Activated naive CD4-positive, alpha-beta T cell treated with anti-CD3 and anti-CD28 coated beads for 36 hours (primary cell): ENCODE measurements around the gene USP36. TPM values are rescaled to one million over a fixed set of nuclear protein-coding genes. Genes with fewer than 3 reads are reported as not detected.

ENCODE experiments used
- CTCF ChIA-PET: fragments of 350-600 bp; sonication (Branson Sonifier 250); formaldehyde crosslinking; loops from one replicate; lab custom pipeline; 2021; ENCODE audit warnings: antibody characterized with exemption; lab: Charles Lee
- DNase-seq: peaks from one replicate; pipeline ENCODE4 v3.0.0-alpha.2; 2020
- H3K27ac Mint-ChIP-seq: one replicate; pipeline ENCODE4 v1.8.0; 2021; ENCODE audit warnings: mild to moderate bottlenecking, mixed read lengths
- H3K27me3 Mint-ChIP-seq: one replicate; pipeline ENCODE4 v1.8.0; 2021; ENCODE audit warnings: low read depth, mixed read lengths
- H3K36me3 Mint-ChIP-seq: one replicate; pipeline ENCODE4 v1.8.0; 2021; ENCODE audit warnings: low read depth, mixed read lengths
- H3K4me1 Mint-ChIP-seq: one replicate; pipeline ENCODE4 v1.8.0; 2021; ENCODE audit warnings: low read depth, mixed read lengths
- H3K4me3 Mint-ChIP-seq: one replicate; pipeline ENCODE4 v1.8.0; 2021; ENCODE audit warnings: mild to moderate bottlenecking, moderate library complexity, mixed read lengths
- H3K9me3 Mint-ChIP-seq: one replicate; pipeline ENCODE4 v1.8.0; 2021; ENCODE audit warnings: mixed read lengths
- intact Hi-C: fragments of 100-400 bp; cut with micrococcal nuclease; formaldehyde crosslinking; loops from one replicate; pipeline ENCODE4 v1.15.1; 2023
- total RNA-seq, 2 experiments: library from RNA; stranded (reverse); gene quantifications; one replicate each; pipeline ENCODE4 v1.2.3, GENCODE V29; 2021

The USP36 gene
- total RNA-seq, 2 experiments from 2014 or later, result 65.3 to 68.7 TPM

DNA sequence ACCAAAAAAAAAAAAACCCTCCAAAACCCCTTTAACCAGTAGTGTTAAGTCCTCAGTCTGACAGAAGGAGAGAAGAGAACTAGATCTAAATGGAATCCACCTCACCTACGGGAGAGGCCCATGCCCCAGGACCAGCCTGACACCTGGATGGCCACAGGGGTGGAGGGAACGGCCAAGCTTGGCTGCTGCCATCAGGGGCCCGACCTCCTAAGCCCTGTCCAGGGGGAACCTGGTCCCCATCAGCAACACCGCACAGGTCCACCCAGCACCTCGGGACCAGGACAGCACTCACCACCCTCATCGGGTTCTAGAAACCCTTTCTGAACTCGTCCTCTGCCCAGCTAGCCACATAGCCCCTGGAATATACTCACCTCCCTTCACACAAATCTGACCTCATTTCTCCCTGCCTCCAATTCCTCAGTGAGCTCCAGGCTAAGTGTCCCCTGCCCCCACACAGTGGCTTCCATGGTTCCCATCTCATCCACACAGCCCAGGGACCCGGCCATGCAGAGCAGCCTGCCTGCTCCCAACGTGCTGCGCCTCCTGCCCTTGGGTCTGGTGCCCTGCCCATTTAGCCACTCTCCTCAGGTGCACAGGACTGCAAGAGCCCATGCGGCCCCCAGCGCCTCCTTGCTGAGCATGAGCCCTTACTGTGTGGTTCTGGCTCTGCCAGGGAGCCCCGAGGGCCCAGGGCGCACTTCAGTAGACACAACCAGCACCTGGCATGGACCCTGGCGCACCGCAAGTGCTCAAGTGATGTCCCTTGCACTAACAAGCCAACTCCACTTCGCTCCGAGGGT lies 40.3 kb downstream of the USP36 start:
- intact Hi-C loops, result no loop called here
- no peak for DNase-seq
- Mint-ChIP-seq H3K4me1 (peaks cover 41% of the 10 kb centered on the region), H3K27ac (peak overlapping the region; percentile 32), H3K9me3 (no peaks in the 10 kb centered on the region), H3K36me3 (peaks cover 65% of the 10 kb centered on the region), H3K27me3 (no peaks in the 10 kb centered on the region), H3K4me3 (no peak overlapping the region)
- CTCF ChIA-PET, result interaction anchor here (1.0 to 1.4 kb wide), 2 partner anchors 11 to 15 kb away, joined by 3 to 5 read pairs; no protein-coding TSS in a partner anchor

DNA sequence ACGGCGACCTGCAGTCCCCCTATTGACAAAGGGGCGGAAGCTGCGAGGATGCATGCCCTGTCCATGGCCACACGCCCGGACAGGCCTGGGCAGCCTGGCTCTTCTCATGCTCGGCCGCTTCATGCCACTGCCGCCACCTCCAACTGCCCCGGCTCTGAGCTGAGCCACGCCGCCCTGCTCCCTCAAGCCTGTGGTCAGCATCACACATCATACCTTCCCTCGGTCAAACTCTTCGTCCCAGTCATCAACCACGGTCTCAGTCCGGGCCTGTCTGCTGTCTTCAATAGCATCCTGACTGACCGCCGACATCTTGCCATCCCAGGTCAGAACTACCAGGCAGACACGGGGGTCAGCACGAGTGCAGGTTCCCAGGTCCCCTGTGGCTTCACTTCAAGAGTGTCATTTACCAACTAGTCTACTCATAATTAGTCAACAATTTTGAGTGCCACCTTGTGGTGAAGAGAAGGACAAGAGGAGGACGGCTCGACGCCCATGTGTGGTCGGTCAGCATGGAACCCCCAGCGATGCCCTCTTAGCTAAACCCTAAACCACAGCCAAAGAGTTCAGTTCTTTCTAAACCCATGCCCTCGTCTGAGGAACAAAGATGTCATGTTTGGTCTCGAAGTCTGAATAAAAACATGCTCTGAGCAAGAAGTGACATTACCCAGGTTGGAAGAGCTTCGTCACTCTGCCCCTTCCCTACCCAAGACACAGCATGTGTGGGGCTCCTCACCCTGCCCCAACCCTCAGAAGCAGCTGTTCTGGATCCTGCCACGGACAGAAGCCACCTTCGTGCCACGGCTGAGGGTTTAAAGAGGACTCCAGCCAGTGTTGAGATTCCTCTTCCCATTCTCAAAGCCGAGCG lies 41.7 kb downstream of the USP36 start:
- Mint-ChIP-seq H3K4me1 (peaks cover 33% of the 10 kb centered on the region), H3K4me3 (no peak overlapping the region)
- peak; percentile 38 for DNase-seq

DNA sequence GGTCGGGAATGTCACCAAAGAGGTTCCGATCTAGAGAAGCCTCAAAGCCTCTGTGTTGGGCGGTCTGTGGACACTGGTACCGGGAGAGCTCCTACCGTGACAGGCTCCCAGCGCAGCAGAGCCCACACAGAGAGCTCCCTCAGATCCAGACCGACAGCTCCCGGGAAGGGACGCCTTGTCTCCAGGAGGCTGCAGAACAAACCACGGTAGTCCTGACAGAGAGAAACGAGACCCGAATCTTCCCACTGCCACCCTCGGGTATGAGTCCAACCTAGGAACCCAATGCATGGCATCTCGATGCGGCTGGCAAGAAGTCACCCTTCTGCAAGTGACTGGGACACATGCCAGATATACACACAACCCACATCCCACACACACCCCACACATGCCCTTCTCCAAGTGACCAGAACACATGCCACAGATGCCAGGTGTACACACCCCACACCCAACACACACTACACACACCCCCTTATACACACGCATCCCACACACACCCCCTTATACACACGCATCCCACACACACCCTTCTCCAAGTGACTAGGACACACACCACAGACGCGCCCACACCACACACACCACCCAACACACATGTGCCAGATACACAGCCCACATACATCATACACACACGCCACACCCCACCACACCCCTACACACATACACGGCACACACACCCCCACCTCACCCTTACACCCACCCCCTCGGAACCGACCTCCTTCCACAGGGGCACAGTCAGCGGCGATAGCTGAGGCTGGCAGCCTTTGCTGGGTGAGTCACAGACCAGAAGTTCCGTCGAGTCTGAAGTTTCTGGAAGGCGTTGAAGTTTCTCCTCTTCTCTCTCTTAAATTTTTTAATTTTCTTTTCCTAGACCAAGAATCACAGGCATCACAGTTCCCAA lies 42.7 kb downstream of the USP36 start:
- Mint-ChIP-seq H3K4me1 (peaks cover 28% of the 10 kb centered on the region), H3K27me3 (no peaks in the 10 kb centered on the region), H3K27ac (no peak overlapping the region), H3K4me3 (no peak overlapping the region), H3K9me3 (no peaks in the 10 kb centered on the region), H3K36me3 (peaks cover 68% of the 10 kb centered on the region)
- CTCF ChIA-PET, result interaction anchor here (0.6 to 1.2 kb wide), 4 partner anchors 10 to 76 kb away, joined by 3 read pairs; no protein-coding TSS in a partner anchor
- no peak for DNase-seq
- intact Hi-C loops, result loop anchor here (5.0 kb wide), 1 partner anchor 301 kb away; no protein-coding TSS in a partner anchor

More for the DNA sequence above, 41.7 kb downstream of the USP36 start:
- H3K36me3 Mint-ChIP-seq, result peaks cover 70% of the 10 kb centered on the region
- CTCF ChIA-PET, result interaction anchor here (0.6 to 1.4 kb wide), 9 partner anchors 11 to 132 kb away, joined by 3 to 5 read pairs (median 3); no protein-coding TSS in a partner anchor
- H3K9me3 Mint-ChIP-seq, result no peaks in the 10 kb centered on the region
- peak overlapping the region; percentile 80 for H3K27ac Mint-ChIP-seq
- intact Hi-C loops, result loop anchor here (1.0 to 5.0 kb wide), 2 partner anchors 91 to 302 kb away; no protein-coding TSS in a partner anchor
- H3K27me3 Mint-ChIP-seq, result no peaks in the 10 kb centered on the region

DNA sequence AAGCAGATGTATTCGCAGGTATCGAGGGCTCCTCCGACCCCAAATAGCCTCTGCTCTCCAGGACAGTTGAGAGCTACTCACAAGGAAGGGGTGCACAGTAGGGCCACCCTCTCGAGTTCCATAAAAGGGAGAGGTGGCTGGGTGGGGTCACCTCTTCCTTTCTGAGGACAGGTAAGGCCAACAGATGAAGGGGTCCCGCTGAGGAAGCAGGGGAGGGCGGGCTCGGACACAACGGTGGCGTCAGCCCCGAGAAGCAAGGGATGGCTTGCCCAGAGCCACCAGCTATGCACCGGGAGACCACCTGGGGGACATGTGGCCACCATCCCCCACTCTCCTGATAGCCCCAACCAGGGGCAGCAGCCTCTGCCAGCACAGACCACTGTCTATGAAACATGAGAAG lies 43.4 kb downstream of the USP36 start:
- CTCF ChIA-PET, result no interaction called here
- peaks cover 62% of the 10 kb centered on the region for H3K36me3 Mint-ChIP-seq
- DNase-seq, result no peak
- no peak overlapping the region for H3K27ac Mint-ChIP-seq
- peaks cover 32% of the 10 kb centered on the region for H3K4me1 Mint-ChIP-seq
- H3K27me3 Mint-ChIP-seq, result no peaks in the 10 kb centered on the region
- intact Hi-C loops, result loop anchor here (5.0 kb wide), 1 partner anchor 300 kb away; no protein-coding TSS in a partner anchor
- H3K4me3 Mint-ChIP-seq, result no peak overlapping the region
- no peaks in the 10 kb centered on the region for H3K9me3 Mint-ChIP-seq

DNA sequence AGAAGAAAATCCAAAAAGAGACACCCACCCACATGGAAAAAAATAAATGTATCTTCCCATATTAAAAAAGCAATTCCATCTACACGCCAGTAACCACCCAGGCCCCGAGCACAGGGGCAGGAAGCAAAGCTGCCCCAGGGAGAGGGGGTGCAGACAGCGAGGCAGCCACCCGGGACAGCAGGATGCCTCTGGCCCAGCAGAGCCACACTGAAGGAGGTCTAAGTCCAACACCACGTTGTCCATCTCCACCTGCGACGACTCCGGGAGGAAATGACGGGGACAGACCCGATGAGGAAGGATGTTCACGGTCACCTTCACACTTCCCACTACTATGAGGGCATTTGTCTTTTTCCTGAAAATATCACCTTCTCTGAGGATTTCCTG lies 44.1 kb downstream of the USP36 start:
- Mint-ChIP-seq H3K27me3 (no peaks in the 10 kb centered on the region), H3K4me3 (no peak overlapping the region), H3K4me1 (peaks cover 39% of the 10 kb centered on the region), H3K36me3 (peaks cover 66% of the 10 kb centered on the region), H3K9me3 (no peaks in the 10 kb centered on the region), H3K27ac (no peak overlapping the region)
- CTCF ChIA-PET, result interaction anchor here (0.6 kb wide), 1 partner anchor 79 kb away, joined by 3 read pairs; no protein-coding TSS in a partner anchor
- DNase-seq, result no peak
- intact Hi-C loops, result loop anchor here (5.0 kb wide), 1 partner anchor 299 kb away; no protein-coding TSS in a partner anchor

DNA sequence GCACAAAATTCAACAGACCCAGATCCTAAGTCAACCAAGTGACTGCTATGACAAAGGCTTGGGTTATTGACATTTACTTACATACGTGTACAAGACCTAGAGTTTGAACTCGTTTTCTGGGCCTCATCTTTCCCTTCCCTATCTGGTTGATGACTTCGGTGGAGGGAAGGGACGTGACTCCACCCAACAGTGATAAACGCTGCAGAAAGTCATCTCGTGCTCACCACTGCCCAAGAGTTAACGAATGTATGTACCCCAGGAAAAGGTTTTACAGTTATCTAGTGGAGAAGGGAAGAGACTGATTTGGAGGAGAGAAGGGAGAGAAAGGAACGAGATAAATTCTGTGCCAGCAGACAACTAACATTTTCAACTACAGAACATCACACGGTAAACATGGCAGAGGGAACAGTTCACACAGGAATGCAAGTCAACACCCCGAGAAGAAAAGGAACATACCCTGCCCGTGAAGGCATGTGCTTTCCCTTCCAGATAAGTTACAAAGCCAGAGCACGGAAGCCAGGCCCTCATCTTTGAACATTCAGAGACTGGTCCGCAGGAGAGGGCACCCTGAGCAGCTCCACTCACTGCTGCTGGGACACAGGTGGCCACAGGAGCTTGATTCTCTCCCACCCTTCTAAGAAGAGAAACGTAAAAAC lies 44.6 kb downstream of the USP36 start:
- H3K27ac Mint-ChIP-seq, result no peak overlapping the region
- peaks cover 62% of the 10 kb centered on the region for H3K36me3 Mint-ChIP-seq
- intact Hi-C loops, result loop anchor here (5.0 kb wide), 1 partner anchor 299 kb away; no protein-coding TSS in a partner anchor

DNA sequence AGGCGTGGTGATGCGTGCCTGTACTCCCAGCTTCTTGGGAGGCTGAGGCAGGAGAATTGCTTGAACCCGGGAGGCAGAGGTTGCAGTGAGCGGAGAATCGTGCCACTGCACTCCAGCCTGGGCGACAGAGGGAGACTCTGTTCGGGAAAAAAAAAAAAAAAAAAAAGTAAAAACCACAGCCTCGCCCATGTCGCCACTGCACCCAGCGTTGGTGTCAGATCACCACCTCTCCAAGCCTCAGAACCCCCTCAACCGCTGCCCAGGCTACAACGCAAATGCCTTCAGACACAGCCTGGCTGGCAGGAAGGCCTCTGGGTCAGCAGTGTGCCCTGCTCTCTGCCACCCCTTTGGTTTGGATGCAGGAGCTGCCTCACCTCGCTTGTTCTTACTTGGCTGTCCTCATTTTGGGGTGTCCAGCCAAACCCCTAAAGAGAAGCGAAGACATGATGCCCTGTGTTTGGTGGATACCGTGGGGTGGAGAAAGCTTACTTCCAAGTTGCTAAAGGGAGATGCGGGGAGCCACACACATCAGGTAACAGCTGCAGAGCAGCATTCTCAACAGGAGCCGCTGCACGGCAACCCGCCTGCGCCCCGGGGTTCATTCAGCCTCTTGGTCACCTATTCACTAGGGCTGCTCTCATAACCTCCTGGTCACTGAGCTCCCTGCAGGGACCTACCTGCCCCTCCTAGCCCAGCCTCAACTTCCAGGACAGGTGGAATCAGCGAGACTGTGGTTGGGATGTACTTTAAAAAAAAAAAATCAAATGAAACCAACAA lies 45.6 kb downstream of the USP36 start:
- Mint-ChIP-seq H3K9me3 (no peaks in the 10 kb centered on the region), H3K36me3 (peaks cover 60% of the 10 kb centered on the region), H3K27me3 (no peaks in the 10 kb centered on the region), H3K4me1 (peaks cover 42% of the 10 kb centered on the region), H3K27ac (no peak overlapping the region), H3K4me3 (no peak overlapping the region)
- no peak for DNase-seq
- intact Hi-C loops, result loop anchor here (5.0 kb wide), 1 partner anchor 298 kb away; no protein-coding TSS in a partner anchor
- CTCF ChIA-PET, result no interaction called here

More for the DNA sequence above, 44.6 kb downstream of the USP36 start:
- H3K9me3 Mint-ChIP-seq, result no peaks in the 10 kb centered on the region
- CTCF ChIA-PET, result interaction anchor here (0.6 kb wide), 1 partner anchor 80 kb away, joined by 3 read pairs; no protein-coding TSS in a partner anchor
- H3K4me3 Mint-ChIP-seq, result no peak overlapping the region
- peaks cover 41% of the 10 kb centered on the region for H3K4me1 Mint-ChIP-seq
- H3K27me3 Mint-ChIP-seq, result no peaks in the 10 kb centered on the region
- no peak for DNase-seq

DNA sequence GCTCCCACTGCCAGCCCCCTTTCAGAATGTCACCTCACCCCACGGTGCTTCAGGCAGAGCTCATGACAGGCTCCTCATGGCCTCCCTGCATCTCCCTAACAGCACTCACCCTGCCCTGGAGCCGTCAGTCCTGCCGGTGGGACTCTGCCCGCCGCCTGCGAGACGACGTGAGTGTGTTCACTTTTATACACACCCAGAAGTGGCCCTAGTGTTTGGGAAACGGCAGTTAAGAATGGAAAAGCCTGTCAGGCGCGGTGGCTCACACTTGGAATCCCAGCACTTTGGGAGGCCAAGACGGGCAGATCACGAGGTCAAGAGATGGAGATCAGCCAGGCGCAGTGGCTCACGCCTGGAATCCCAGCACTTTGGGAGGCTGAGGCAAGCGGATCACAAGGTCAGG lies 46.2 kb downstream of the USP36 start:
- no peak overlapping the region for H3K4me3 Mint-ChIP-seq
- H3K27ac Mint-ChIP-seq, result peak overlapping the region; percentile 22
- no peak for DNase-seq
- CTCF ChIA-PET, result no interaction called here
- peaks cover 44% of the 10 kb centered on the region for H3K4me1 Mint-ChIP-seq
- peaks cover 57% of the 10 kb centered on the region for H3K36me3 Mint-ChIP-seq
- intact Hi-C loops, result no loop called here
- H3K27me3 Mint-ChIP-seq, result no peaks in the 10 kb centered on the region
- no peaks in the 10 kb centered on the region for H3K9me3 Mint-ChIP-seq

DNA sequence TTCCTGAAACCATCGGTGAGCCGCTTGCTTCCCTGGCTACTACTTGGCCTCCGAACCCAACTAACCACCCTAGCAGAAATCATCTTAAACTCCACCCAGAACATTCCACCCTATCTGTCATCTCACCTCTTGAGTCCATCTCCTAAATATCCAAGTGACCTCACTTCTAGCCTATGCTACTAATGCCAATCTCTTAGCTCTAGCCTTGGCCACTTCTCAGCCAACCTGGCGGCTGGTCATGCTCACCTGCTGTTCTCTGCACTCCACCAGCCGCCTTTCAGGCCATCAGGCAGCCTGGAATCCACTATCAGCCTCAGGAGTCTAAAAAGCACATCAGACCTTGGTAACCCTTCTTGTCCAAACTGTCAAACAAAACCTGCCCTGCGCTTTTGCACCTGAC lies 46.6 kb downstream of the USP36 start:
- H3K27ac Mint-ChIP-seq, result peak overlapping the region; percentile 22
- no peaks in the 10 kb centered on the region for H3K9me3 Mint-ChIP-seq
- H3K27me3 Mint-ChIP-seq, result no peaks in the 10 kb centered on the region
- intact Hi-C loops, result no loop called here
- CTCF ChIA-PET, result no interaction called here
- peaks cover 44% of the 10 kb centered on the region for H3K4me1 Mint-ChIP-seq
- peaks cover 54% of the 10 kb centered on the region for H3K36me3 Mint-ChIP-seq
- no peak overlapping the region for H3K4me3 Mint-ChIP-seq
- DNase-seq, result no peak

DNA sequence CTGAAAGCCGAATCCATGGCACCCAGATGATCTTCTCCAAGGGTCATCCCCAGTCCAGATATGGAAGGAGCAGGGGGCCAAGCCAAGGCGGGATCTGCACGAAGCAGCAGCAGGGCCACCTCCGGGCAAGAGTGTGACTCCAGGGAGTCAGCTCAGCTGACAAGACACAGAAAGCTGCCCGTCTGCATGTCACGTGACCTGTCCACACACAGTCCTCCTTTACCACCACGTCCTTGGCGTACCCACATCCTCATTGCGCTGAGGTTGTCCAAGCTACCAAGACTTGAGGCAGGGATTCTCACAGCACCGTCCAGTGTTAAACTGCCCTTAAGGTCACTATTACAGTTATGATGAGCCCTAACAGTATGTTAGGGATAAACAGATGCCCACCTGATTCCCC lies 47.2 kb downstream of the USP36 start:
- H3K4me1 Mint-ChIP-seq, result peaks cover 43% of the 10 kb centered on the region
- H3K27ac Mint-ChIP-seq, result no peak overlapping the region
- no peak overlapping the region for H3K4me3 Mint-ChIP-seq
- CTCF ChIA-PET, result interaction anchor here (1.1 kb wide), 1 partner anchor 35 kb away, joined by 3 read pairs; no protein-coding TSS in a partner anchor
- no peak for DNase-seq
- H3K9me3 Mint-ChIP-seq, result no peaks in the 10 kb centered on the region
- intact Hi-C loops, result no loop called here
- H3K36me3 Mint-ChIP-seq, result peaks cover 49% of the 10 kb centered on the region
- H3K27me3 Mint-ChIP-seq, result no peaks in the 10 kb centered on the region
